ENCODE data around the gene RPL10A. TPM values are rescaled to one million over a fixed set of nuclear protein-coding genes. Genes with fewer than 3 reads are reported as not detected.

Gene RPL10A
- total RNA-seq: 1,000 to 10,000 TPM in 3 of 4 donors, 100 to 1,000 TPM in 1; 952 to 1,436 (median 1,121) TPM

GRCh38 chr6:35468181-35468979 is at the start of gene RPL10A:
TSS of gene RPL10A (plus strand) at chr6:35468401. CDS start at chr6:35468435, 34 bp downstream.
- peaks cover 0 to 38% (median 3%) of the 10 kb centered on the region in 4 donors for H3K4me1 ChIP-seq
- DNase-seq (ENCODE audit: low spot score in 2 of 2): peak; percentile 88 to 96
- WGBS, 2 donors: 0 to 1% methylated on average over 51 to 67 of the region's 86 CpGs
- H3K27me3 ChIP-seq: no peaks in the 10 kb centered on the region
- H3K9me3 ChIP-seq: no peaks in the 10 kb centered on the region
- H3K4me3 ChIP-seq: peak within 1 kb of the TSS; percentile 73 to 94 (median 87)
- peak; percentile 92 to 94 for TF ChIP-seq POLR2A (IDR thresholded peaks at IDR 0.05)
- TF ChIP-seq, protein P1, sequence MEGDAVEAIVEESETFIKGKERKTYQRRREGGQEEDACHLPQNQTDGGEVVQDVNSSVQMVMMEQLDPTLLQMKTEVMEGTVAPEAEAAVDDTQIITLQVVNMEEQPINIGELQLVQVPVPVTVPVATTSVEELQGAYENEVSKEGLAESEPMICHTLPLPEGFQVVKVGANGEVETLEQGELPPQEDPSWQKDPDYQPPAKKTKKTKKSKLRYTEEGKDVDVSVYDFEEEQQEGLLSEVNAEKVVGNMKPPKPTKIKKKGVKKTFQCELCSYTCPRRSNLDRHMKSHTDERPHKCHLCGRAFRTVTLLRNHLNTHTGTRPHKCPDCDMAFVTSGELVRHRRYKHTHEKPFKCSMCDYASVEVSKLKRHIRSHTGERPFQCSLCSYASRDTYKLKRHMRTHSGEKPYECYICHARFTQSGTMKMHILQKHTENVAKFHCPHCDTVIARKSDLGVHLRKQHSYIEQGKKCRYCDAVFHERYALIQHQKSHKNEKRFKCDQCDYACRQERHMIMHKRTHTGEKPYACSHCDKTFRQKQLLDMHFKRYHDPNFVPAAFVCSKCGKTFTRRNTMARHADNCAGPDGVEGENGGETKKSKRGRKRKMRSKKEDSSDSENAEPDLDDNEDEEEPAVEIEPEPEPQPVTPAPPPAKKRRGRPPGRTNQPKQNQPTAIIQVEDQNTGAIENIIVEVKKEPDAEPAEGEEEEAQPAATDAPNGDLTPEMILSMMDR (IDR thresholded peaks at IDR 0.05): peak; percentile 95 to 99 (median 98)
- peak; percentile 48 to 99 for TF ChIP-seq EP300 (IDR thresholded peaks at IDR 0.05)
- peak within 1 kb of the TSS; percentile 84 to 90 (median 86) for H3K27ac ChIP-seq
- H3K36me3 ChIP-seq: peaks cover 0 to 69% (median 6%) of the 10 kb centered on the region in 3 donors

- peaks cover 0 to 66% (median 14%) of the 10 kb centered on the region in 3 donors for H3K36me3 ChIP-seq
Measured at GRCh38 chr6:35419417-35419816, 48.8 kb upstream of the RPL10A start.

DNA sequence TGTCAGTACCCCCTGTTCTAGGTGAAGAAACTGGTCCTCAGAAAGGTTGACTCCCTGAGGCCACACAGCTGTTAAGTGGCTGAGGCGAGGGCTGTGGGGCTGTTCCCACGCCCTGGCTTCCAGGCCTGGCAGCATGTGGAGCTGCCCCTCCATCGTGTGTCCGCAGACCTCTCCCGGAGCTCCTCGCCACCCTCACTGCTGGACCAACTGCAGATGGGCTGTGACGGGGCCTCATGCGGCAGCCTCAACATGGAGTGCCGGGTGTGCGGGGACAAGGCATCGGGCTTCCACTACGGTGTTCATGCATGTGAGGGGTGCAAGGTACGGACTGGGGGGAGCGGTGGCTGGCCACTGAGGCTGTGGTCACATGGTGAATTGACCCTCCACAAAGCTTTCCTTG is 48.2 kb upstream of the RPL10A start:
- Histone ChIP-seq H3K36me3 (peaks cover 0 to 66% (median 18%) of the 10 kb centered on the region in 3 donors), H3K9me3 (no peaks in the 10 kb centered on the region), H3K27me3 (no peaks in the 10 kb centered on the region), H3K4me1 (peaks cover 0 to 25% (median 4%) of the 10 kb centered on the region in 4 donors), H3K27ac (no peak overlapping the region), H3K4me3 (no peak overlapping the region)
- 96% methylated on average over 12 to 14 of the region's 14 CpGs for WGBS, 2 donors
- no peak for DNase-seq (ENCODE audit: low spot score in 2 of 2)
- TF ChIP-seq, protein P1 (IDR thresholded peaks at IDR 0.05): no peak
- TF ChIP-seq POLR2A (IDR thresholded peaks at IDR 0.05) (no peak), EP300 (IDR thresholded peaks at IDR 0.05) (no peak)

More at GRCh38 chr6:35419417-35419816, 48.8 kb upstream of the RPL10A start:
- Histone ChIP-seq H3K27me3 (no peaks in the 10 kb centered on the region), H3K9me3 (no peaks in the 10 kb centered on the region), H3K27ac (no peak overlapping the region), H3K4me3 (no peak overlapping the region), H3K4me1 (peaks cover 0 to 25% (median 4%) of the 10 kb centered on the region in 4 donors)
- WGBS, 2 donors: 57 to 66% methylated on average over 5 of the region's 5 CpGs
- TF ChIP-seq POLR2A (IDR thresholded peaks at IDR 0.05) (no peak), EP300 (IDR thresholded peaks at IDR 0.05) (no peak)
- TF ChIP-seq, protein P1 (IDR thresholded peaks at IDR 0.05): no peak
- no peak for DNase-seq (ENCODE audit: low spot score in 2 of 2)

DNA sequence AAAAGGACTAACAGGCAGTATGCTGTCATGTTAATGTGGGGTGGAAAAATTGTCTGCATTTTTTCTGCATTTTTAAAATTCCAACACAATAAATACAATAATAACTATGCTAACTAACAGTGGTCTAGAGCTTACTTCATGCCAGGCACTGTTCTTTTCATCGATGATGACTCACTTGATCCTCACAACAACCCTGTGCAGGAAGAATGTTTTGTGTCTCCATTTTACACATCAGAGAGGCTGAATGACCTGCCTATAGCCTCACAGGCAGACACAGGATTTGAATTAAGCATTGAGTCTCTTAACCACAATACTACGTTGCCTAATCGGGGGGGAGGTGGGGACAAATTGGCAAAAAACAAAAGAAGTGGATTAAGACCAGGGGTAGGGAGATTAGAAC is 42.9 kb upstream of the RPL10A start:
- H3K4me1 ChIP-seq: peaks cover 0 to 22% (median 5%) of the 10 kb centered on the region in 4 donors
- DNase-seq (ENCODE audit: low spot score in 2 of 2): no peak
- peaks cover 0 to 21% (median 3%) of the 10 kb centered on the region in 4 donors for H3K9me3 ChIP-seq
- H3K36me3 ChIP-seq: peaks cover 0 to 79% (median 18%) of the 10 kb centered on the region in 3 donors
- H3K27me3 ChIP-seq: no peaks in the 10 kb centered on the region
- no peak overlapping the region for H3K4me3 ChIP-seq
- H3K27ac ChIP-seq: peak overlapping the region in 2 of 4 donors; percentile 58 to 68
- TF ChIP-seq, protein P1 (IDR thresholded peaks at IDR 0.05): no peak
- TF ChIP-seq POLR2A (IDR thresholded peaks at IDR 0.05) (no peak), EP300 (IDR thresholded peaks at IDR 0.05) (no peak)
- WGBS, 2 donors: 40 to 67% methylated on average over 3 of the region's 3 CpGs

GRCh38 chr6:35426074-35426473 is 42.1 kb upstream of the RPL10A start:
- peak overlapping the region in 2 of 4 donors; percentile 58 to 68 for H3K27ac ChIP-seq
- H3K4me3 ChIP-seq: no peak overlapping the region
- peaks cover 0 to 76% (median 18%) of the 10 kb centered on the region in 3 donors for H3K36me3 ChIP-seq
- WGBS, 2 donors: 47% methylated on average over 8 of the region's 8 CpGs
- peaks cover 0 to 22% (median 5%) of the 10 kb centered on the region in 4 donors for H3K4me1 ChIP-seq
- TF ChIP-seq, protein P1 (IDR thresholded peaks at IDR 0.05): no peak
- TF ChIP-seq POLR2A (IDR thresholded peaks at IDR 0.05) (no peak), EP300 (IDR thresholded peaks at IDR 0.05) (no peak)
- H3K27me3 ChIP-seq: no peaks in the 10 kb centered on the region
- no peak for DNase-seq (ENCODE audit: low spot score in 2 of 2)
- peaks cover 0 to 24% (median 3%) of the 10 kb centered on the region in 4 donors for H3K9me3 ChIP-seq

Measured in tibial nerve (tissue), 4 donors.